Activated T-cell treated with anti-CD3 and anti-CD28 coated beads for 24 hours (primary cell): ENCODE results near the gene MIP.
"Not testable (repeated sequence)": the region's sequence is repeated elsewhere in the genome, so short reads cannot be mapped to it uniquely, and the experiment has no call there.

Experiments
- DNase-seq: peaks from one replicate; pipeline ENCODE4 v3.0.0-alpha.2; 2020; ENCODE audit warnings: low read depth

The MIP gene

GRCh38 chr12:56468216-56469006, 14.0 kb upstream of the MIP start, which contains the start of gene SPRYD4:
Gene SPRYD4, plus strand, starts transcription at chr12:56468578. Its CDS starts 14 bp downstream, at chr12:56468592.
- DNase-seq, result peak; percentile 91

DNA sequence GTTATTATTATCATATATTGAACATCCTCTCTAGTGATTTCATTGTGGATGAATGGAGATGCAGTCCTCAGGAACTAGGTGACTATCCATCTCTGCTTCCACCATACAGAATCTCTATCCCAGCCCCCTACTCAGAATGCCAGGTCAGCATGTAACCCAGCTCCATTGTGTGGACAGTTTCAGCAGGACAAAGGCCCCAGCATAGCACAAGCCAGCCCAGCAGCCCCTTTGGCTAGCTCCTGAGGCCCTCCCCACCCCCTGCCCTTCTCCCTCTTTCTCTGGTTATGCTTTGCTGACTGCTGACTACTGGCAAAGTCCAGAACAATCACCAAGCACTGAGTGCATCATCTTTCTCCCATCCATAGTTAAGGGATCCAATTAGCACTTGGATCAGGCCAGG, 8.1 kb upstream of the MIP start:
- DNase-seq, result no peak

- no peak for DNase-seq
These were observed 7.0 kb upstream of the MIP start for GRCh38 chr12:56461235-56462159.

DNA sequence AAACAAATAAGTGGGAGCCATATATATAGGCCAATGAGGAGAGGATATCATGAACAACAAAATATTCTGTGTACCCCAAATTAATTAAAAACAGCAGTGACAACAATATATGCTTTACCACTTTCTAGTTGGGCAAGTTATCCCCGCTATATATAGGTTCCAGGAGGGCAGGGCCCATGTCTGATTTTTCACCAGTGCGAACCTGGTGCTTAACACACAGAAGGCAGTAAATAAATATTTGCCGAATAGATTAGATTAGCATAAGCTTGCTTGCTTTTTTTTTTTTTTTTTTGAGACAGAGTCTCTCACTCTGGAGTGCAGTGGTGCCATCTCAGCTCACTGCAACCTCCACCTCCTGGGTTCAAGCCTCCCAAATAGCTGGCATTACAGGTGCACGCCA, 3.4 kb upstream of the MIP start:
- no peak for DNase-seq

GRCh38 chr12:56451147-56451546, 3.3 kb downstream of the MIP start:
- DNase-seq, result no peak

- DNase-seq, result no peak
These were observed 4.2 kb downstream of the MIP start for GRCh38 chr12:56450241-56450640.

DNA sequence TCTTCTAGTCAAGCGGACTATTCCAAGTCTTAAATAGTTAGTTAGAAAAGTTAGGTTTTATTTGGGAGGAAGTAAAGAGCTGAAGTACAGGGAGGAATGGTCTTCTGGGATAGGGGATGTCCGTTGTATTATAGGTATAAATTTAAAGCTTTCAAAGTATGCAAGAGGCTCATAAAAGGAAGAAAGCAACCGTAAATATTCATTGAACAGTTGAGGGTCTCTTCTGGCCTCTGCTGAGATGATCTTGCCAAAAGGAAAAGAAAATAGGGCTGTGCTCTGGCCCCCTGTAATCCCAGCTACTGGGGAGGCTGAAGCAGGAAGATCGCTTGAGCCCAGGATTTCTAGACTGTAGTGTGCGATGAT, 4.9 kb downstream of the MIP start:
- DNase-seq, result no peak

DNA sequence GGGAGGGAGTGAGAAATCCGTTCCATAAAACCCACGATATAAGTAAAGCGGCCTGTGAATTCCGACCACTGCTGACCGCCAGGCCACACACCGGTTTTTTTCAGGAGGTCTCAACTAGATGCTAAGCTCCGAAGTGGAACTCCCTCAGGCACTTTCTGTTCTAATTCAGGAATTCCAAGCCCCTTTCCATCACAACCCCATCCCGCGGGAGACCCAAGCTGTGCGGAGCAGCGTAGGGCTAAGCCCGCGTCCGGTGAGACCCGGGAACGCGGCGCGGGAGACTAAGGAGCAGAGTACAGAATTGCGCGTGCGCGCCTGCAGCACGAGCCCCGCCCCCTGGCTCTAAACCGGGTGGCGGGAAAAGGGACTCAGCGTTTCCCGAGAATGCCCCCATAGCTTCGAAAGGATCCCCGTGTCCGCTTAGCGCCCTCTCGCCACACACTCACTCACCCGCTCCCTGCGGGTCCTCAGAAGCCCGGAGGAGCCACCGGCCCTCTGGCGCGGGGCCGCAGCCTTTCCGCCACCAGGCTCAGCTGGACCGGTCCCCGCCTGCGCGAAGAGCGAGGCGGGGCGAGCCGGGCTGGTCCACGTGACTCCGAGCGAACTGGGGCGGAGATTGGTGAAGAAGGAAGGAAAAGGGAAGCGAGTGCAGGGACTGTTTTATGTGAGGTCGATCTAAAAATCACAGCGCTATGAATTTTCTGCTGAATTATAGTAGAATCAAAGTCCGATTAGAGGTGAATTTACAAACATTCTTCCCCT, 5.4 kb downstream of the MIP start, which contains the start of gene TIMELESS:
TIMELESS (minus strand) TSS at position 567 of the 762 bp plus-strand sequence. CDS start 15,256 bp downstream, outside the sequence.
- peak; percentile 81 for DNase-seq

- not testable (repeated sequence) for DNase-seq
These were observed 11.2 kb downstream of the MIP start for GRCh38 chr12:56443208-56443607.

DNA sequence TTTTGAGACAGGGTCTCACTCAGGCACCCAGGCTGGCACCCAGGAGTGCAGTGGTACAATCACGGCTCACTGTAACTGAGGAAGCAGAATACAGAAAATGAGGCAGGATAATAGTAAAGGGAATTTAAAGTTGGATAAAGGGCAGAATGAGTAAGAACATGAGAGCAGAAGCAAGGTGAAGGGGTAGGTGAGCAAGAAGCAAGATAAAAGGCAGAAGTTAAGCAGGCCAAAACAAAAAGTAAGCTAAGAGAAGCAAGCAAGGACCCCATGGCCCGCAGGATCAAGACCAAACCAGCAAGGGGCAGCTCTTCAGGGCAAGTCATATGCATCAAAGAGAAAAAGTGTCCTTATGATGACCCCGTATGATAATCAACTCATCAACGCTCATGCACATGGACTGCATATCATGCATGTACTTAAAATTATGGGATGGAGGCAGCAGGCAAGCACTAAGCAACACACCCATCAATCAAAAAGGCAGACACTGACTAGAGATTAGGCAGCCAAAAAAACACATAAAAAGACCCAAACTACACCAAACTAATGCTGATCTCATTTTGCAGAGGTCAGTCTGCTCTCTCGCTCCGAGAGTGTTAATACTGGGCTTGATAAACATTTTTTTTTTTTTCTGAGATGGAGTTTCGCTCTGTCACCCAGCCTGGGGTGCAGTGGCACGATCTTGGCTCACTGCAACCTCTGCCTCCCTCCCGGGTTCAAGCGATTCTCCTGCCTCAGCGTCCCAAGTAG, 16.9 kb downstream of the MIP start:
- DNase-seq, result no peak

- DNase-seq, result no peak
These were observed 19.6 kb downstream of the MIP start for GRCh38 chr12:56434828-56435227.

DNA sequence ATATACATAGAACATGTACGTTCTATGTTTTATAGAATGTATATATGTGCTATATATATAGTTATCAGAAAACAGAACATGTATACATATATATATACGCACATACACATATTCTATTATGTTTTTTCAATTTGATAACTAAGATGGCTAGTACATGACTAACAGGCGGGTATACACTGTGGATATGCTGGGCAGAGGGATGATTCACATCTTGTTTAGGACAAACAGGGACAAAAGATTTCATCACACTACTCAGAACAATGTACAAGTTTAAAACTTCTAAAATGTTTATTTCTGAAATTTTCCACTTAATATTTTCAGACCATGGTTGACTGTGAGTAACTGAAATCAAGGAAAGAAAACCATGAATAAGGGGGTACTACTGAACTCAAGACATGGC, 22.6 kb downstream of the MIP start:
- DNase-seq, result no peak

GRCh38 chr12:56431288-56431687, 23.2 kb downstream of the MIP start:
- no peak for DNase-seq

GRCh38 chr12:56425940-56426438, 28.5 kb downstream of the MIP start:
- no peak for DNase-seq

DNA sequence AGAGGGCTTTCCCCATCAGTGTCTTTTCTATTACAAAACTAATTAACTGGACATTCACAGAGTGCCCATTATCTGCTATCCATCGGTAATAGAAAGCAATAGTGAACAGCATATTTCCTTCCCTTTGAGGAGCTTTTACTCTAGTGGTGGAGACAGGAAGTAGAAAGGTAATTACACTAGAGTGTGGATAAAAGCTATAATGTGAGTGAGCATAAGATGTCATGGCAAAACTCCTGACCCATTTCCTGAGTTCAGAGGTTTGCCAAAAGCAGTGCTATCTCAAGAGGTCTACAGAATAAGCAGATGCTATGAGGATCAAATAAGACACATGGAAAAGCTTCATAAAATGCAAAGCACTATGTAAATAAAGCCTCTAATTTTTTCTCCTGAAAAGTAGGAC, 29.3 kb downstream of the MIP start:
- DNase-seq, result no peak

DNA sequence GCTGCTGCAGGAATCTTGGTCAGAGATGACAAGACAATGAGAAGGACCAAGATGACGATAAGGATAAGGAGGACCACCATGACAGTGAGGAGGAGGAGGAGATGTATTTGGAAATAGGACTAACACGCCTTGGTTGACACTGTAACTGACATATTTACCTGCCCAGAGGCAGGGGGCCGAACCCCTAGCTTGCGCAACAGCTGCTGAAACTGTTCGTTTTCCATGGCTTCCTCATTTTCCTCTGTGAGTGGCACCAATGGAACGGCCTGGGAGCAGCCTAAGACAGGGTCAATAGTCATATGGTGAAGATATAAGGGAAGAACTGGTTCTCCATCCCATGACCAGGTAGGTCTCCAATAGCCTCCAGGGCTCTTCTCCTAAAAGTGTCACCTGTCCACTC, 34.0 kb downstream of the MIP start:
- DNase-seq, result no peak

DNA sequence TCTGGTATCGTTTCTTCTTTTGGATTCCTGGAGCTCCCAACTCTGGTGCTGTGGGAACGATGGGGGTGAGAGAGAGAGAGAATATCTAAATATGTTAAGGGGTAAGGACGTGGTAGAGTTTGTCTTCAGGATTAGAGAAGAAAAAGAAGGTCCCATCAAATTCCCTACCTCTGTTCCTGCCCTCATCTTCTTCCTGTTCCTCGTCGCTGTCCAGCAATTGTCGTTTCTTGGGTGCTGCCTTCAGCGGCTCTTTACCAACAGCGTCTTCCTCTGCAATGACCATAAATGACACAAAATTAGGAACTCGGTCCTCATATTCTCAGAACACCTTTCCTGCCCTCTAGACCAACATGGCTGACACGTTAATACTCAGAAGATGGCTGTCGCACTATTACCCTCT, 36.7 kb downstream of the MIP start:
- no peak for DNase-seq

DNA sequence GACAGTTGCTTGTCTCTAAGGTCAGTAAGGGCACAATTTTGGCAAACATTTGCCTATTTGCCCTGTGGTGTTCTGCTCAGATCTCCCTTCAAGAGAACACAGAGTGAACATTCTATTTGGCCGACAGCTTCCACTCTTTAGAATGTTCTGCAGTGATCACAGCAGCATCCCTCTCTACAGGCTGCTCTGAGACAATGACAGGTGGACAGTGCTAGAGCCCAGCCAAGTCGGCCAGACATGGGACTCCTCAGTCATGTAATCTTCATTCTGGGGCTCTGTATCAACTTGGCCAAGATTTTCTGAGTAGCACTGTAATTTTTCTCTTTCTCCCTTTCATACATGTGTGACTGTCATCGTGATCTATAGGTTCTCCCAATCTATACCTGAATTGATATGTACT, 40.1 kb downstream of the MIP start:
- no peak for DNase-seq

- no peak for DNase-seq
These were observed 41.1 kb downstream of the MIP start for GRCh38 chr12:56413392-56413791.

GRCh38 chr12:56411781-56412639, 42.4 kb downstream of the MIP start:
- DNase-seq, result no peak
